HG03139 (cell line): ENCODE measurements around the gene ARHGEF10L.
"Not testable (repeated sequence)": the region's sequence is repeated elsewhere in the genome, so short reads cannot be mapped to it uniquely, and the experiment has no call there.

ENCODE experiments used
- ATAC-seq: cut with Tn5 transposase; IDR thresholded peaks from one replicate; pipeline ENCODE4 v1.9.1; 2021; ENCODE audit not compliant: unreplicated experiment

Gene ARHGEF10L

GRCh38 chr1:17539477-17540254, at the start of gene ARHGEF10L:
TSS of gene ARHGEF10L (plus strand) at chr1:17539698. CDS start at chr1:17580596, 40,898 bp downstream.
- ATAC-seq, result no peak

GRCh38 chr1:17489768-17490417, 49.6 kb upstream of the ARHGEF10L start:
- ATAC-seq, result not testable (repeated sequence)

GRCh38 chr1:17490667-17491066, 48.8 kb upstream of the ARHGEF10L start:
- not testable (repeated sequence) for ATAC-seq

GRCh38 chr1:17494114-17494729, 45.3 kb upstream of the ARHGEF10L start:
- ATAC-seq, result no peak

GRCh38 chr1:17496419-17496818, 43.1 kb upstream of the ARHGEF10L start:
- no peak for ATAC-seq

- no peak for ATAC-seq
Observed at GRCh38 chr1:17498214-17498613, 41.3 kb upstream of the ARHGEF10L start.

- no peak for ATAC-seq
Observed at GRCh38 chr1:17502326-17502778, 37.1 kb upstream of the ARHGEF10L start.

- ATAC-seq, result no peak
Observed at GRCh38 chr1:17503146-17503545, 36.4 kb upstream of the ARHGEF10L start.

- not testable (repeated sequence) for ATAC-seq
Observed at GRCh38 chr1:17507200-17507599, 32.3 kb upstream of the ARHGEF10L start.

- ATAC-seq, result no peak
Observed at GRCh38 chr1:17507915-17508314, 31.6 kb upstream of the ARHGEF10L start.

GRCh38 chr1:17509363-17509762, 30.1 kb upstream of the ARHGEF10L start:
- no peak for ATAC-seq

- ATAC-seq, result no peak
Observed at GRCh38 chr1:17510138-17510537, 29.4 kb upstream of the ARHGEF10L start.

GRCh38 chr1:17511188-17511587, 28.3 kb upstream of the ARHGEF10L start:
- no peak for ATAC-seq

- ATAC-seq, result no peak
Observed at GRCh38 chr1:17513131-17513530, 26.4 kb upstream of the ARHGEF10L start.

- ATAC-seq, result no peak
Observed at GRCh38 chr1:17514776-17515175, 24.7 kb upstream of the ARHGEF10L start.

GRCh38 chr1:17515902-17516301, 23.6 kb upstream of the ARHGEF10L start:
- ATAC-seq, result no peak

GRCh38 chr1:17516303-17517214, 22.9 kb upstream of the ARHGEF10L start:
- ATAC-seq, result no peak

- ATAC-seq, result no peak
Observed at GRCh38 chr1:17520041-17520440, 19.5 kb upstream of the ARHGEF10L start.

GRCh38 chr1:17520473-17521319, 18.8 kb upstream of the ARHGEF10L start:
- ATAC-seq, result no peak
